GM18511 (cell line): Measurements from ENCODE around the gene METTL1.
"Not testable (repeated sequence)": the region's sequence is repeated elsewhere in the genome, so short reads cannot be mapped to it uniquely, and the experiment has no call there.

Experiments used
- ATAC-seq: cut with Tn5 transposase; IDR thresholded peaks from one replicate; pipeline ENCODE4 v1.9.1; 2021; ENCODE audit warnings: mild to moderate bottlenecking, moderate library complexity; ENCODE audit not compliant: unreplicated experiment

Gene METTL1

DNA sequence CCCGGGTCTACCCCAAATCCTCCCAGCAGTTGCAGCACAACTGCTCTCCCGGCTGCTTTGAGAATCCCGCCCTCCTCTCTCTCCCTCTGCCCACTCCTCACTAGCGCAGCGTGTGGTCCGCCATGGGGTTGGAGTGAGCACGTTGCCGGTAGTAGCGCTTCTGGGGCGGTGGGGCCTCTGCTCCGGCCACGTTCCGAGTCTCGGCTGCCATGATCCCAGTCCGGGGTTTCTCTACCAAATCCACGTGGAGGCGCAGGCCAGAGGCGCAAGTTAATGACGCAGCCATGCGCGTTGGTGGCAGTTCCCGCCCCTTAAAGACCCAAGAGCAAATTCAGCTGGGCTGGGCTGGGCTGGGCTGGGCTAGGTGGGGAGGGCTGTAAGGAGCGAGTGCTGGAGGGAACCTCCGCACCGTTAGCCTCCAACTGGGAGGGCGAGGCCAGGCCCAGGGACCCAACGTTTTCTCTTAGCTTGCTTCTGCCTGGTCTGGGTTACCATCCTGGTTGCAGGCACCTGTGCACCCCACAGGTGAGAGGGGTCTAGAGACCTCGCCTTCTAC lies at the start of gene METTL1:
Gene METTL1, minus strand, starts transcription at position 233 of the 556 bp plus-strand sequence. Its CDS starts 22 bp downstream, at position 211.
- ATAC-seq, result peak; percentile 86

DNA sequence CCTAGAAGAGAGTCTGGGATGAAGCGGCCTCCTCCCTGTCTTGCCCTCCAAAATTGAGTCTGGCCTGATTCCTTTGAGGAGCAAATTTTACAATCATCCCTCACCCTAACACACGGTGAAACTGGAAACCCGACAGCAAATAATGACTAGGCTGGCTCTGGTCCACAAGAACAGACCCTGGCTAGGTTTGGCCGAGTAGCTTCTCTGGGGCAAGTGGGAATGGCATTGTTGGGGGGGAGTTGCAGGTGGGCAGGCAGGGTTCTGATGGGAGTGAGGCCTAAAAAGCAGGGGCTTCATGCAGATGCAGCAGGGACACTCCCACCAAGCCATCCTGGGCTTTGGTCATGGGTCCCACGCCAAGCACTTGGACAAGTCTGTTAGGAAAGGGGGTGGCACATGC lies 49.1 kb upstream of the METTL1 start:
- ATAC-seq, result not testable (repeated sequence)

DNA sequence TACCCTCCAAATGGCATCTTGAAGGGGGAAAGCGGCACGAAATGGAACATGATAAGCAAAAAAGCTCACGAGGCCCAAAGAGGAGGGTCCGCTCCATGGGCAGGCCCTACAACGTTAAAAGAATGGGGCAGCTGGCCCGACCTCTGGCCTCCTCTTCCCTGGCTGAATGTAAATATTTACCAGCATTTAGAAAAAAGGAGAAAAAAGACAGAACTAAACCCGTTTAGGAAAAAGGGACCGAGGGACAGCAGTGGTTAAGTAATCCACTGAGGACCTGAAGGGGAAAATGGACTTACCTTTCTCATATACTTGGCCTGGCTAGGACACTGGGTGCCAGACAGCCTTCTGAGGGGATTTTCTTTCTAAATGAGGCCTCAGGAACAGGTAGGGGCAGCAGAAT lies 48.2 kb upstream of the METTL1 start:
- not testable (repeated sequence) for ATAC-seq

DNA sequence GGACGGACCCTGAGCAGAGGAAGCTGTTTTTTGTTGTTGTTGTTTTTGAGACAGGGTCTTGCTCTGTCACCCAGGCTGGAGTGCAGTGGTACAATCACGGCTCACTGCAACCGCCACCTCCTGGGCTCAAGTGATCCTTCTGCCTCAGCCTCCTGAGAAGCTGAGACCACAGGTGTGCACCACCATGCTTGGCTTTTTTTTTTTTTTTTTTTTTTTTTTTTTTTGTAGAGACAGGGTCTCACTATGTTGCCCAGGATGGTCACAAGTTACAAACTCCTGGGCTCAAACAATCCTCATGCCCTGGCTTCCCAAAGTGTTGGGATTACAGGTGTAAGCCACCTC lies 46.1 kb upstream of the METTL1 start:
- ATAC-seq, result not testable (repeated sequence)

DNA sequence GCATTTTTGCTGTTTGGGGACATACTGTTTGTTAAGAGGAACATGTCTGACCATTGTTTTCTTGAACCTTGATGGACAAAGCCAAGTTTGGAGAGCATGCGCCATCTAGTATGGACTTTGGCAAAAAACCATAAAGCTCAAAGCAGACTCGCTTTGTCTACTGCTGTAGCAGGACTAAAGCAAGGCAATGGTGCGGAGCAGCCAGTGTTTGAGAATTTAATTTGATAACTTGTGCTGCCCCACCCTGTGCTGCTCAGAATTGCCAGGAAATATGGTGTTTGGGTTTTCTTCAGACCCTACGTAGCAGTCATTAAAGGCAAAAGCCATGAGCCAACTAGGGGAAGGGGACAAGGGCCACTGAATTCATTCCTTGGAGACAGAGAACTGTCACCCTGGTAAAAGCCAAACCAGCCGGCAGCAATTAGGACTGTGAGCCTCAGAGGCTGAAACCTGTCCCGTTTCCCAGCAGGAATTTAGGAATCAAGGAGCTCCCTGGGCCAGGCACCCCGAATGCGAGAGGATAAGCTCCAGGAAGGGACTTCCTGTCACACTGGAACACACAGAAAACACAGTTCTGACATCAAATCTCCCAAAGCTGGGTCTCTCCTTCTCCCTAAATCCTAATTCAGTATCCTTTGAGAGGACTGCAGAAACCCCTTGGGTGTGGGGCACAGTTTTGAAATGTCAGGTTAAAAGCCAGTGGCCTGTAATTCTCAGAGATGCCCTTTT lies 45.5 kb upstream of the METTL1 start:
- ATAC-seq, result no peak

DNA sequence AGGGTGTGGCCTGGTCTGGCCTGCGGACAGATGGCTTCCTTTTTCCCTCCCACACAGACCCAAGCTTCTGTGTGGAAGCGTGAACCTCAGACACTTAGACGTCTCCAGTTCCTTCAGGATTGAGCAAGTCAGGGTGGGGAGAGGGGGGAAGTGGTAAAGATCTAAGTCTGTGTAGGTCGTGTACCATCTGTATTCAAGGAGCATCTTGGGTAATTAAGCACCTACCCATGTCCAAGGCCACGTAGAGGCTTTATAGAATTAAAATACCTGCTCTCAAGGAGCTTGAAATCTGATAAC lies 44.9 kb upstream of the METTL1 start:
- ATAC-seq, result no peak

DNA sequence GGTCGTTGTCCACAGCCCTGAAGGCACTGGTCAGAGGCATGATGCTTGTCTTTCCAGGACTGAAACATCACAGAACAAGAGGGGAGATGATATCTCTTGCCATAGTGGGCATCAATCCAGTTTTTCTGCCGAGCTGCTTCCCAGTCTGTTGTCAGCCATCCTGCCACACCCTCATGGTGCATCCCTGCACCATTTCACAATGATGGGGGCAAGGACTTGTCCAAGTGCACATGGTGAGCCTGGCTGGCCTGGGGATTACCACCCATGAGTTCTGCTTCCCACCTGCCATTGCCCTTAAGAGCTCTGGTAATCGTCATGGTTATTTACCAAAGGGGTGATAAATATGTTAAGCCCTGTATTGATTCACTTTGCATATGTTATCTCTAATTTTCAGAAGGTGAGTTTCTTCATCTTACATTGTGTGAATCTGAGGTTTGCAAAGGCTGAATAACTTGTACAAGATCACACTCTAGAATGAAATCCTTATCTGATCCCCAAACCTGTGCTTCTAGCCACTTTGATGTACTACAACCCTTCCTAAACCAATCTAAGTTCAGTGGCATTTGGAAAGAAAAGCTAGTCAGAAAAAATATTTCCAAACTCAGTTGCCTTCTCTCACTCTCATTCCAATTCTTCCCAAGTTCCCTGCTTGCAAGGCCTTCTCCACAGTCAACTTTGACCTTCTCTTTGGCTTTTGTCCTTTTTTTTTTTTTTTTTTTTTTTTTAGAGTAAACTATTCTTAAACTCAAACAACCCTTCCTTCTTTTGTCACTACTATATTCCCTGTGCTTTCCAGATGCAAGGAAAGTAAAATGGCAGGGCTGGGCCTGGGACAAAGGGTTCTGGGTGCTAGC lies 44.3 kb upstream of the METTL1 start:
- ATAC-seq, result no peak

DNA sequence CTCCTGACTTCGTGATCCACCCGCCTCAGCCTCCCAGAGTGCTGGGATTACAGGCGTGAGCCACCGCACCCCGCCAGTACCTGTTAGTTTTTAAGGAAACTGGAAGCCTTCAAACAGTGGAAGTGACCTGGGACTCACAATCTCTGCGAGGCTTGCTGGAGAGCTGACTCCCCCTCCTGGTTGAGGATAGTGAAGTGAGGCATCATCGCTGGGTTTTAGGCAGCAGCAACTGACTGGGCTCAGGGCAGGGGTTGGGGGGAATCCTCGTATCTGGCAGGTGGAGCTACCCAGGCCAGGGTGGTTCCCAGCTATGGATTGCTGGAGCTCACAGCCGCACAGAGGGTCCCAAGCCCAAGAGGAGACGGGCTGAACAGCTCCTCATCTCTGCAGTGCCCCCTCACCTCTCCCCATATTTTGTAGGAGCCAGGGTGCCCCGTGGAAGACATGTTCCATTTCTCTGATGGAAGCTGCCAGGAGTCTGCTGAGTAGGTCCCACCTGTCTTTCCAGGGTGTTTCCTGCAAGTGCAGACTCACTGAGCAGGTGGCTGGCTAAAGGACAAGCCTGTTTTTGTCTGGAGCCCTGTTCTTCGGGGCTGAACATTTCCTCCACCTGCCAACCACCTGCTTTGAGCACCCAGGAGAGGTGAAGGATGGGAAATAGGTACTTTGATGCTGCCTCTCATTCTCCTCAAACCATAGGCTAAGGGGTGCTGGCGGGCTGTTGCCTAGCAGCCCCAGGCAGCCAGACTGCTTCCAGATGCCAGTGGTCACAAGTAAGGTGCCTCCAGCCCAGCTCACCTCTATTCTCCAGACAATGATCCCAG lies 43.5 kb upstream of the METTL1 start:
- ATAC-seq, result no peak

DNA sequence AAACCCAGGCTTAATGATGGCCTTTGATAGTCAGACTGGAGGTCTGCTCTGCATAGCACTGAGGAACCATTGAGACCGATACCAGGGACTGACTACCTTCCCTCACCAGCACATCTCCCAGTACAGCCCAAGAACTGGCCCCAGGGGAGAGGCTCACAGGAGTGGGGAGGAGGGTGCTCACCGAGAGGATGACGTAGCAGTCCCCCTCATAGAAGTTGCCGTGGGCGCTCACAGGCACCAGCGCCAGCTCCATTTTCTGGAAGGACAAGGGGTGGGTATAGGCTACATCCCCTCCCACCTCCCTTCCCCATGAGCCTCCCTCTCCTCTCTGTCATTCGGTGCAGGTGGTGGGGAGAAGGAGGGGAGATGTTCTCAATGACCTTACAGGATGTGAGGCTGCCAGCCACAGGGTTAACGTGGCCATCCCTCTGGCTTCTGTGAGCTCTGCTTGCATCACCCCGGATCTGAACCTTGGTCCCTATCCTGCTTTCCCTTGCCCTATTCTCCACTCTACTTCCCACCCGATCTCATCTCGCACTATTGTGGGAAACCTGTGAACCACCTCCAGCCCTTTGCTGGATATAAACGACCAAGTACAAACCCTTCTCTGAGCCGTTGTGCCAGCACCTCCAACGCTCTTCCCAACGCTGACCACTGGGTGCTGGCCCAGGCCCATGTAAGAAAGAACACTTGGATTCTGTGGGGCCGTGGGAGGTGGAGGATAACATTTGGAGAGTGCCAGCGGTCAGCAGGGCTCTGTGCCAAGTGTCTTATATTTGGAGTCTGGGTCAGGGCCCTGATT lies 42.3 kb upstream of the METTL1 start:
- no peak for ATAC-seq

DNA sequence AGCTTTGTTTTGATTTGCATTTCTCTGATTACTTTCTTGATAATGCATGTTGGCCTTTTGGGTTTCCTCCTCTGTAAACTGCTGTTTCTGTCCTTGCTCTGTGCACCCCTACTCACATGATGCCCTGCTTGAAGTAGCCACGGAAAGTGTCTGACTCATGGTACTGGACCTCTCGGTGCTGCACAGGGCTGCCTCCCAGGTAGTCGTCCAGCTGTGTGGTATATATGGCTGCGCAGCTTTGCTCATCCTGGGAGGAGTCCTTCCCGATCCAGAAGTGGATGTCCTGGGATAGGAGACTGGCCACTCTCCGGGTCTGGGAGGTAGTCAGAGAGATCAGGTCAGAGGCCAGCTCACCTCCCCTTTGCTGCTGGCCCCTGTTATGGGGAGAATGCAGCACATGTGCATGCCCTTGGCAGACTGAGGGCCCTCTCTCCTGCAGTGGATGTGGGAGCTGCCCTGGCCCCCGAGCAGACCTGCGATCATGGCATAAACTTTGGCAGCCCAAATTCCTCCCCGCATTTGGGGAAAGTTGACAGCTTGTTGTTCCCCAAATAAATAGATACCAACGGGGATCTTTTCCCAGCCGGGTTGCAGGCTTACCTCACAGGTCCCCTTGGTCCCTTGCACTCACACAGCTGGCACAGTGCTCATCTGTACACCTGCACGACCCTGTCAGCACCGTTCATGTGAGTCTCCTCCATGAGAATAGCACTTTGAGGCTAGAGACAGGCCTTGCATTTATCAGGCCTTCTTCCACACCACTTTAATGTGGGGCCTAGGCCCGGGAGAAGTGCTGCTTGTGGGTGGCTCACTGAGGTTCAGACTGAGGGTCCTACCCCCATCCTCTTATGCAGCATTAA lies 41.4 kb upstream of the METTL1 start:
- no peak for ATAC-seq

DNA sequence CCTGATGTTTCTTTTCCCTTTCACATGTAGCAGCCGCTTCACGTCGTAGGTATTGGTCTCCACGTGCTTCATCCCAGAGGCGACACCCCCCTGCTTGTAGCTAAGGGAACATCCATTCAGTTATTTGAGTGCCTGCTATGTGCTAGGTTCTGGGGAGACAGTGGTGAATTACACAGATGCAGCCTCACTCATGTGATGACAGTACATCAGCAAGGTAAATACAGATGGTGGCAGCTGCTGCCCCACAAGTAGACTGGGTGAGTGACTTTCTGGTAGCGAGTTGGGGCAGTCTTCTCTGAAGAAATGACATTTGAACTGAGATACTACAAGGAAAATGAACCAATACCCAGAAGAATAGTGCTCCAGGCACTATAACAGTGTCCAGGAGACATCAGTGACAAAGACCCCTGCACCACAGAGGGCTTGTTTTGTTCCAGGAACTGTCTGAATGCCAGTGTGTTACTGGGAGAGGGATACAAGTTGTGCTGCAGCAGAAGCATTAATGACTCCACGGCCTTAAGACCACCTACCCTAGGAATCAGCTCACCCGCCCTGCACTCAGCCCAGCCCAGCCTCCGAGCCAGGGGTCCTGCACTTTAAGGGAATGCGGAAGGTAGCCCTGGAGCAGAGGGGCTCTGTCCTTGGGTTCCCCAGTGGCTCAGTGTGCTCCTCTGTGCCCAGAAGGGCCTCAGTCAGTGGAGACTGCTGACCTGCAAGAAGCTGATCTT lies 39.3 kb upstream of the METTL1 start:
- ATAC-seq, result no peak

DNA sequence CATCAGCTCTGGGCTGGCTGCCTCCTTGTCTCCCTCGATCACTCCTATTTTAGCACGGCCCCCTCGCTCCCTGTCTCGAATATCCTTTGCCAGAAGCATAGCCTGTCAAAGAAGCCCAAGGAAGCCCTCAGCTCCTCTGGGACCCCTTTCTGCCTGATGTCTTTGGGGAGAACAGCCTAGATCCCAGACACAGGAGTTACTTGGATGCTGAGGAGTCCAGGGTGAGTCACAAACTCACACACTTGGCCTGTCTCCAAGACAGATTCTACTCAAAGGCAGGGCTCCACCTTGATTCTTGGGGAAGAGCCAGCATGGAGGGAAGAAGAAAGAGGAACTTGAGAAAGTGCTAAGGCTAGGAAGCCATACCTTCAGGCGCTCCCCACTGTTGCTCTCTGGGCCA lies 38.5 kb upstream of the METTL1 start:
- no peak for ATAC-seq

DNA sequence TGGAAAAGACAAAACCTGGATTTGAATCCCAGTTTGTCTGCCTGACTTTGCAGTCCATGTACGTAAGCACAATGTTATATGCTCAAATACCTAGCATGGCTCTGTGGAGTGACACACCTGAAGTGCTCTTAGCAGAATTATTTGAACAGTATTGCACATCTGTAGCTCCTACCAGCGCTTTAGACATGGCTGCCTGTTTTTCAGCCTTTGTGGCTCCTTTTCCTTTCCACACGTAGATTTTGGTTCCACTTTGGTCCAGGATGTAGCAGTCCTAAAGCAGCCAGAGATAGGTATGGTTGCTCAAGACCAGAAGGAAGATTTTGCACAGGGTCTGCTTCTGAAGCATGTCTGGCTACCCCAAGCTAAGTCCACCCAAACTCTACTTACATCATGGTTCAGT lies 37.5 kb upstream of the METTL1 start:
- ATAC-seq, result no peak

DNA sequence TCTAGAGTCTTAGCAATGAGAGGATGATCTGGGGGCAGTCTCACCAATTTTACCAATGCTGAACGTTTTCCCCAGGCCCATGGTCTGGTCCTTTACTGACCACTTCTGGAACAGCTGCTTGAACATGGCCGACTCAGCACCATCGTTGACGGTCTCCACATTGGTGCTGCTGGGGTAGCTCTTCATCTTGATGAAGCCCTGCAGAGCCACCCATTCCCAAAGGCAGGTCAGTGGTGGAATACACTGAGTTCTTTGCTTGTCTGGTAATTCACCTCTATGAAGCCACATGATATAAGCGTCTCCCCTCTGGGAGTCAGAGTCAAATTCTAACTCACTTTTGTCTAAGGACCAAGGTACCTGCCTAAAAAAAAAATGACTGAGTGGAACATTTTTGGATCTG lies 36.4 kb upstream of the METTL1 start:
- no peak for ATAC-seq

DNA sequence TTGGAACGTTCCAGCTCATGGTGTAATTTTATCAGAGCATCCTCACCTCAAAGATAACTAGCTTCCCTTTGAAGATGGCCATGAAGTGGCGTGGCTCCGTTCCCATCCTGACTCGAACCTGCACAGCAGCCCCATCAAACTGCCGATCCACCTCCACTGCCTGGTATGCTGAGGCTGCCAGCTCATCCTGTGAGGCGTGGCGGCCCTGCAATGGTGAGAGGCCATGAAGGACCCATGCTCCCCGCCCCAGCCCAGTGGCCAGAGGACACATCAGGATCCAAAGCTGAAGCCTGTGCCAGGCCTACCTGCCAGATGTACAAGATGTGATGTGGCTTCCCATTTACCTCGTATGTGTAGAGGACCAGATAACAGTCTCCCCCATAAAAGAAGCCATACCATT lies 35.4 kb upstream of the METTL1 start:
- no peak for ATAC-seq

DNA sequence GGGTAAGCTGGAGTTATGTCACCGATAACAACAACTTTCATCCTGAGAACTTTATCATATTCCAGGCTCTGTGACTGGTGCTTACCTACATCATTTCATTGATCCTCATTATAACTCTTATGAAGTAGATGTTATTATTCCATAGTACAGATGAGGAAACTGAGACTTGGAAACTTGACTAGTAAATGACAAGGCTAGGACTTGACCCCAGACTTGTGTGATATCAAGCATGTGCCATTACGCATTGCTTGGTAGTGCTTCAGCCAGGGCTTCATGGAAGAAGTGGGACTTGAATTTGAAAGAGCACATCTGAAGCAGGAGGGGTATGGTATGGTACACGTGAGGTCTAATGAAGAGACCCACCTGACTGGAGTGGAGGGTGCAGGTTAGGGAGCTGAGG lies 34.8 kb upstream of the METTL1 start:
- ATAC-seq, result no peak

DNA sequence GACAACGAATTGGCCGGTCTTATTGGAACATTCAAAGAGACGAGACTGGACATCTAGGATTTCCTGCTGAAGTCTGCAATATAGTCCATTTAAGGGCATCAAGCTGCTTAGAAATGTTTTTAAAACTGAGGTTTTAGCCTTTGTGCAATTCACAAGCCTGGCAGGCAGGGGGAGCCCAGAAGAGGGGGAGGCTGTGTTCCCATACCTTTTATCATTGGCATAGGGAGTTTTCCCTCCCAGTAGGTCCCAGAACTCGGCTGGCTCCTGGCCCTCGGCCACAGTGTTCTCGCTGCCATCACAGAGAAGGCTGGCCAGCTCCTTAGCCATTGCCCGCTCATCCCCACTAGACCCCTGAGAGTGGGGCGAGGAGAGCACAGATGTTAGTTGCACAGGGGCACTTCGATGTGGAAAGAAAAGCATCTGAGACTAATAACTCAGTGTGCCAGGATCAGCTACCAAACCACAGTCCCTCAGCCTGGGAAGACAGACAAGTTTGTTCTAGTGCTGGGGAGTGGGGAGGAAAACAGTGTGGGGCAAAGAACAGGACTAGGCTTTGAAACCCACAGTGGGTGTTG lies 31.5 kb upstream of the METTL1 start:
- no peak for ATAC-seq

DNA sequence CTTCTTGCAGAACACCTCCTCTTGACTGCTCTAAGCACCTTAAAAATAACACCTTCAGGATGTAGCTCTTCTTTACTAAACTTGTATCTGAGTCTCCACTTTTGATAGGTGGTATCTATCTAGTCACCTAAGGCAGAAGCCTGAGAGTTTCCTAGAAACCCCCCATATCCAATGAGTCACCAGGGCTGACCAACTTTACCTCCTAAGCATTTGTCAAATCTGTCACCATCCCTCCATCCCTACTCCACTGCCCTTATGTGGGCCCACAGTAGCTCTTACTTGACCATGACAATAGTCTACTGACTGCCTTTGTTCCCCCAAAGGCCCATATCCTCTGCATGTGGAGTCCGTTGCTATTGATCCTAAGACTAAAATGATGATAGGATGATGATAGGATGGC lies 30.7 kb upstream of the METTL1 start:
- no peak for ATAC-seq

DNA sequence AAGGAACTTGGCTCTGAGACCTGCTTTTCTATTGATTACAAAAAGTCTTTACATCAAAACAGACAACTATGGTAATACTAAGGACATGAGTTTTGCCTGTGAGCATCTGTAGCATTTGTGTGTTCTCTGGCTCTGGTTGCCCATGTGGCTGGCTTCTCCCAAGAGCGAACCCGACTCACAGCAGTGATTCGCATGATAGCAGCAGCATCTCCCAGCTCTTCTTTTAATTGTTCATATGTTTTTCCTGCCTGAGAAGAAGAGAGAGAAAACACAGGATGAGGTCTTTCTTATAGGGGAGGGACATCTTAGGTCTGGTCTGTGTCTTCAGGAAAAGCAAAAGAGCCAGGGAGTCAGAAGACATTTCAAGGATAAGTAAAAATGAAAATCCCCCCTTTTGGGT lies 29.1 kb upstream of the METTL1 start:
- ATAC-seq, result no peak
